DOHH2 (cell line): ENCODE results near the gene TP53TG3B.
"Not testable (repeated sequence)": the region's sequence is repeated elsewhere in the genome, so short reads cannot be mapped to it uniquely, and the experiment has no call there.

Experiments
- CTCF ChIP-seq: fragments of 200-600 bp; sonication (generic); IDR thresholded peaks from one replicate; pipeline ENCODE4 v1.5.1; 2014; ENCODE audit warnings: antibody characterized with exemption, mild to moderate bottlenecking, low read depth, low read length; ENCODE audit not compliant: poor library complexity, severe bottlenecking
- EZH2phosphoT487 ChIP-seq: fragments of 200-600 bp; sonication (generic); IDR thresholded peaks from 2 replicates; pipeline ENCODE4 v1.6.1; 2017; ENCODE audit warnings: borderline replicate concordance, mild to moderate bottlenecking, antibody characterized with exemption, low read length, moderate library complexity, mixed read lengths

DNA sequence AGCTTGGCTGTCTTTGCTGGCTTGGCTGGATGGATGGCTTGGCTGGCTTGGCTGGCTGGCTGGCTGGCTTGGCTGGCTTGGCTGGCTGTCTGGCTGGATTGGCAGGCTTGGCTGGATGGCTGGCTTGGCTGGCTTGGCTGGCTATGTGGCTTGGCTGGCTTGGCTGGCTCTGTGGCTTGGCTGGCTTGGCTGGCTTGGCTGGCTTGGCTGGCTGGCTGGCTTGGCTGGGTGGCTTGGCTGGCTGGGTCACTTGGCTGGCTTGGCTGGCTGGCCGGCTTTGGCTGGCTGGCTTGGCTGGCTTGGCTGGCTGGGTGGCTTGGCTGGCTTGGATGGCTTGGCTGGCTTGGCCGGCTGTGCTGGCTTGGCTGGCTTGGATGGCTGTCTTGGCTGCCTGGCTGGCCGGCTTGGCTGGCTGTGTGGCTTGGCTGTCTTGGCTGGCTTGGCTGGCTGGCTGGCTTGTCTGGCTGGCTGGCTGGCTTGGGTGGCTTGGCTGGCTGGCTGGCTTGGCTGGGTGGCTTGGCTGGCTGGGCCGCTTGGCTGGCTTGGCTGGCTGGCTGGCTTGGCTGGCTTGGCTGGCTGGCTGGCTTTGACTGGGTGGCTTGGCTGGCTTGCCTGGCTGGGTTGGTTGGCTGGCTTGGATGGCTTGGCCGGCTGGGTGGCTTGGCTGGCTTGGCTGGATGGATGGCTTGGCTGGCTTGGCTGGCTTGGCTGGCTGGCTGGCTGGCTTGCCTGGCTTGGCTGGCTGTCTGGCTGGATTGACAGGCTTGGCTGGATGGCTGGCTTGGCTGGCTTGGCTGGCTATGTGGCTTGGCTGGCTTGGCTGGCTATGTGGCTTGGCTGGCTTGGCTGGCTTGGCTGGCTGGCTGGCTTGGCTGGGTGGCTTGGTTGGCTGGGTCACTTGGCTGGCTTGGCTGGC, 22.8 kb upstream of the TP53TG3B start:
- not testable (repeated sequence) for TF ChIP-seq CTCF, EZH2phosphoT487
